Stimulated activated CD4-positive, alpha-beta T cell treated with anti-CD3 and anti-CD28 coated beads, Interleukin-4, amount 100 ng/mL, for 24 hours (primary cell): ENCODE data around the gene LUZP1.

Source experiments
- DNase-seq: peaks from one replicate; pipeline ENCODE4 v3.0.0-alpha.2; 2020

LUZP1 gene

DNA sequence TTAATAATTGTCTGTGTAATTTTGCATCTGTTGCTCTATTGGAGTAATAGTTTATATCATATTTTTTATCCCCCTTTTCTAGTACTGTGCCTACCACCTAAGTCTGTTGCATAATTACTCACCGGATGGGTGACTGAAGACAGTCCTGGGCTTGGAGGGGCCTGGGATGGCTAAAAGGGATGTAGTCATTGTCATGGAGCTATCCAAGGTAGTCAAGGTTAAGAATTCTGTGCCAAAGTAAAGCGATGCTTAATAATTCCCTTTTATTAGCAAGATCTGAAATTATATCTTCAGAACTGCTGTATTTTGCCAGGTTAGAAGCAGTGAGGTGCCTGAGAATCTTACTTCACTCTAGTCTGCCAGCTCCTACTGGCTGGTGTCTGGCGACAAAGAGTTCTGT lies 87.8 kb downstream of the LUZP1 start:
- no peak for DNase-seq

DNA sequence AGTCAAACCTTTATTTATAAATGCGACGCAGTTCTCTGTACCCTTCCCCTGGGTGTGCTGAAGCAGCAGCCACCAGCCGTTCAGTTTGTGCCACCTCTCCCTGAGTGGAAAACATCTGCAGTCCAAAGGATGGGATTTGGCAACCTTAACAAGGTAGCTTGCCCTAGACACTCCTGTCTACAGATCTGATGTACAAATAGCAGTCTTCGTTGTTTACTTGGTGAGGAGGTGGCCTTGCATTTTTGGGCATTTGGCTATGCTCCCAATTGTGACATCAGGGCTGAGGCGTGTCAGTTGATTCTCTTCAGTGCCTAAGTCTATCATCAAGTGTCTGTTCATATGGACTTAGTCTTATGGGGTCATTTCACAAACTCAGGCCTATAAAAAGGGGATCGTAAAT lies 89.6 kb downstream of the LUZP1 start:
- no peak for DNase-seq

DNA sequence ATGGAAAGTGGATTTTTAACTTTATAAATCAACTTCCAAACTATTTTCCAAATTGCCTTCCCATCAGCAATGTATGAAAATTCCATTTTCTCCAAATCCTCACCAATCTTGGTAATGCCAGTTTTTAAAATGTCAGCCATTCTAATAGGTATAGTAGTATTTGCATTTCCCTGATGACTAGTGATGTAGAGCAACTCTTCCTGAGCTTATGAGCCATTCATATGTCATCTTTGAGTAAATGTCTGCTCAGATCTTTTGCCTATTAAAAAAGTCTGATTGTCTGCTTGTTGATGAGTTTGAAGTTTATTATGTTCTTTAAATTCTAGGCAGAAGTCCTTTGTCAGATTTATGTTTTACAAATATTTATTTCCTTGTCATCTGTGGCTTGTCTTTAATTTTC lies 94.6 kb downstream of the LUZP1 start:
- DNase-seq = no peak

DNA sequence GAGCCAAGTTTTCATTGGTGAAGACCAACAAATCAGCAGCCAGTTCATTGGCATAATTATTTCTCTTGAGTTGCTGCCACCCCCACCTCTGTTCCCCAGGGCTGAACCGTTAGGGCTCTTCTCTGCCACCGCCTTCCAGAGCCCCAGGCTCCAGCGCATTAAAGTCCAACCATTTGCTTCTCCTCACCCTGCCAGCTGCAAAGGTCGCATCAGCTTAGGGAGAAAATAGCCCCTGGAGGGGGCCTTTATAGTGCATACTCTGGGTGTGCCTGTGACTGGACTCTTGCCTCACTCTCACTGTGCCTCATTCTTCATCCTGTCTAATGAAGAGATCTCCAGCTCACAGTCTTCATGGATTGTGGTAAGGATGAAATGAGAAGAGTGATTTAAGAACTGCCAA lies 99.0 kb downstream of the LUZP1 start:
- DNase-seq = no peak

DNA sequence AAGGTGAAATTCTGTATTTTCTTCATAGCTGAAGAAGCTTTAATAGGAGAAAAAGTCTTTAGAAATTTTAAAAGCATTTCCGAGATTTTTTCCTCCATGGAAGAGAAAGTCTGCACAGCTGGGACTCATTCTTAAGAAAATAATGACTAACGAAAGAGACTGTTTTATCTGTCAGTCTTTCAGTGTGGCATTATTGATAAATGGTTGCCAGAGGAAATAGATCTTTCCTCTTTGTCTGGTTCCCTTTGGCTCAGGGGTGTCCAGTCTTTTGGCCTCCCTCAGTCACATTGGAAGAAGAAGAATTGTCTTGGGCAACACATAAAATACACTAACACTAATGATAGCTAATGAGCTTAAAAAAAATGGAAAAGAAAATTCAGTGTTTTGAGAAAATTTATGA lies 99.5 kb downstream of the LUZP1 start:
- no peak for DNase-seq

DNA sequence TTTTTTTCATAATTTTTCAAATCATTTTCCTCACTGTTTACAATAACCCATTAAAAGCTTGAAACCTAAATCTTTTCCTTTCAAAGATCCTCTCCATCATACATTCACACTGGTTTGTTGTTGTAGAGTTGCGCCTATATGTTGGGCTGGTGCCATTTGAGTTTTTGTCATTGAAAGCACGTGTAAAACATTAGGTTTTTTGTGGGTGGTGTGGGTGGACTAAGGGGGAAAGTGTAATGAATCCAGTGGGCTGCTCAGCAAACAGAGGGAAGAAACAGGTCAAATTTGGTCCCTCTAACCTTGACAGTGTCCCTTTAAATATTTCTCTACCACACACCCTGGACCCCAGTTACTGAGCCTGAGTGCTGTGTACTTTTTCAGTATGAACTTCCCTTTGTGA lies 102.6 kb downstream of the LUZP1 start:
- DNase-seq = no peak

DNA sequence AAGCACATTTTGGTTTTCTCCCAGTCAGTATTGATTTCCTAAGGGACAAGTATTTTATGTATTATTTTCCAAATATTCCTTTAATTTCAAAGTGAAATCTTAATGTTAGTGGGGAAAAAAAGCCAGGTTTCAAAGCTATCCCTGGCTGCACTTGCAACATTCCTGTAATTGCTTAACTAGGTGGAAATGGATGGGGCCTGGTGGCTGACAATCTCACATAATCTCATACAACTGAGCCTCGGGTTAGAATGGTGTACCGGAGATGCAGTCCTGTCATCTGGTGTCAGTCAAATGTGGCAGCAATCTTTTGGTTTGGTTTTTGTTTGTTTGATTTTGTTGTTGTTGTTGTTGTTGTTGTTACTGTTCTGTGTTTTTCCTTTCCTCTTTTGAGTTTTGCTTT lies 103.3 kb downstream of the LUZP1 start:
- DNase-seq = no peak

DNA sequence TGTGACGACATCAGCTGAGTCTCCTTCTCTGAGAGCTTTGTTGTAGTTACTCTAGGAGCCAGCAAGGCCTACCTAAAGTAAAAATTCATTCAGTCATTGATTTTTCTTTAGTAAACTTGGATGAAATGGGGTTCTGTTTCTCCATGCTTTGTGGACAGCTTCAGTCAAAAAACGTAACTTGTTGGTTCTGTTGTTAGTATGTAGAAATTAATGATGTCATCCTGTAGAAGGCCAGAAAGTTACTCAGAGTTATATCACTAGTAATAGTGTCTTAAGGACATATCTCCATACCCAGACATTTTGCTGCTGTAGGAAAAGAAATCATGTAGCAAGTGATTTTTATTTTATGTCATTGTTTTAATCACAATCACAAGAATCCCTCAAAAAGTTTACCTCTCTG lies 106.4 kb downstream of the LUZP1 start:
- no peak for DNase-seq

DNA sequence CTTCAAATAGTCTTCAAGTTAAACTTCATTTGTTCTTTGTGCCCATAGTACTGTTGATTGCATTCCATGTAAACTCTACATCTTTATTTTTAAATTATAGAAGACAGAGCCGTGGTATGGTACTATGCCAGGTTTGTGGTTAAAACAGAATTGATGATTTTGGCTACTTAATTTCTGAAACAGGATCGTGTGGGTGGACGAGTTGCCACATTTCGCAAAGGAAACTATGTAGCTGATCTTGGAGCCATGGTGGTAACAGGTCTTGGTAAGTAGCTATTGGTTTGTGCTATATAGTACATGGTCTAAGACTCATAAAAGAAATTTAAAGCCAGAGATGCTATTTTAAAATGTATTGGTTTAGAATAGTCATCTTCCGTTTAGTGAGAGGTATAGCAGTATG lies 111.4 kb downstream of the LUZP1 start:
- DNase-seq = no peak

DNA sequence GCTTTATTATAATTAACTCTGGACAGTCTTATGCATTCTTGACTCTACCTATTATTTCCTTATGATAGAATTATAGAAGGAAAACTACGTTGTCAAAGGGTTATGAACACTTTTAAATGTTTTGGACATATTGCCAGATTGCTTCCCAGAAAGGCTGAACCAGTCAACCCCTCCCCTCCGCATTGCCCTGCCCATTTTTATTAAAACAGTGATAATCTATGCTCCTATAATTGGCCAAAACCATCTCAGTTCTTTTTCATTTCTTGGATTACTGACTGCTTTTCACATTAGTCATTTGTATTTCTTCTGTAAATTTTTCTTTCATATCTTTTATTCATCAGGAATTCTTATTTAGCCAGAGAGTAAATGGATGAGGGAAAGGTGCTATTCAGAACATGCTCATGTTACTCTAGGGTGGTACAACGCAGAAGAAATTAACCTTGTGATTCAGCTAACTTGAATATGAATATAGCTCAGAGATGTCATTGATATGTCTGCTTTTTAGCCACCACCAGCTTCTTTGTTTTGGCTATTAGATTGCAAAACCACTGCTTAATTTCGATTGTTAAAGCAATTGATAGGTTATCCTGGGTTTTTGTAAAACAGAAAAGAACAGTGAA lies 117.3 kb downstream of the LUZP1 start:
- no peak for DNase-seq

DNA sequence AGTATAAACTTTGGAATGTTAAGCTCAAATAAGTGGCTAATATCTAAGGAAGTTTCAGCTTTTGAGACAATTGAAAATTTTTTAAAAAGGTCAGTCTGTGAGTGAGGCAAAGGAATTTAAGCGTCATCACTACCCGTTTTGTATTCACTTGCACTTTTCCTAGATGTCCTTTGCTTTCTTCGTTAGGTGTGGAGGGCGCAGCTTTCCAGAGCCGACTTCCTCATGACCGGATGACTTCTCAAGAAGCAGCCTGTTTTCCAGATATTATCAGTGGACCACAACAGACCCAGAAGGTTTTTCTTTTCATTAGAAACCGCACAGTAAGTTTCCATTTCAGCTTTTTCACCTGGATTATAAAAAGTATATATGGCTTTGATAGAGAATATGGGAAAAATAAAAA lies 118.5 kb downstream of the LUZP1 start:
- no peak for DNase-seq

DNA sequence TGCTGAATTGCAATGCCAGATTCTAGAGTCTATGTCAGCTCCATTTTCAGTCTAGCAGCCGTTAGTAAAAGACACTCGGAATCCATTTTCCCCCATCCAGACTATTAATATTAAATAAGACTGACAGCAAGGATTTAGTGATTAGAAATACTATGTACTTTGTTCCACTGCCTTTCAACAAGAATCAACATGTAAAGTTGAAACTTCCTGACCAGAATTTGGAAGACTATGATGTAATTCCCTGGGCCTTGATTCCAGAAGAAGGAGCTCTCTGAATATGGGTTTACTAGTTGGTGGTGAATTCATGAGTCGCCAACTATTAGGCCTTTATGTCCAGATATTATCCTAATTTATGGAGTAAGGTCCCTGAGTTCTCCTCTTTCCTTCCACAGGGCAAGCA lies 124.6 kb downstream of the LUZP1 start:
- DNase-seq = no peak

DNA sequence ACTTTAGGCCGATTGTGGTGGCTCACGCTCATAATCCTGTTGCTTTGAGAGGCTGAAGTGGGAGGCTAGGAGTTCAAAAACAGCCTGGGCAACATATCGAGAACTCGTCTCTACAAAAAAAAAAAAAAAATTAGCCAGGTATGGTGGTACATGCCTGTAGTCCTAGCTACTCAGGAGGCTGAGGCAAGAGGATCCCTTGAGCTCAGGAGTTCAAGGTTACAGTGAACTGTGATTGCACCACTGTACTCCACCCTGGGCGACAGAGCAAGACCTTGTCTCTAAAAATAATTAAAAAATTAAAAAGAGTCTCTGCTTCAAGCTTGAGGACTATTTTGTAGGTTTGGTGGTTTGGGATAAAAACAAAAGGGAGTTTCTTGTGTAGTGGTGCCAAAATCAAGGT lies 128.1 kb downstream of the LUZP1 start:
- no peak for DNase-seq

DNA sequence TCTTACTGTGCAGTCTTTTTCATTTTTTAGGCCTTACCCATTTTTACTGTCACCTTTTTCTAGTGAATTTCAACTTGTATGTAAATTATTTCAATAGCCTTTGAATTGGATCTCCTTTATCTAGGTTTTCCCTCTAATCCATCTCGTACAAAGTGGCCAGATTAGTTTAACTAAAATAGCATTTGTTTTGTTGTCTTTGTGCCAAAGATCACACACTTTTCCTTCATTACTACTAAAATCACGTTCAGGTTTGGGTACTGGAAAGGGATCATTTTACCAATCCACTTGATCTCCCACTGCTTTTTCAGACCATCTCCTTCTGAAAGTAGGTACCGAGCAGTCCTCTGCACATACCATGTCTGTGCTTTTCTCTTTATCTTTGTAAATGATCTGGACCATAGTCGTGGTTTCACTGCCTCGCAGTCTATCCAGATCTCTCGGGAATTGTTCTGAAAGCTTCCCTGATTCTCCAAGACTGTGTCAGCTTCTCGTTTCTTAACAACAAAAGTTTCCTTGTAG lies 129.3 kb downstream of the LUZP1 start:
- no peak for DNase-seq

DNA sequence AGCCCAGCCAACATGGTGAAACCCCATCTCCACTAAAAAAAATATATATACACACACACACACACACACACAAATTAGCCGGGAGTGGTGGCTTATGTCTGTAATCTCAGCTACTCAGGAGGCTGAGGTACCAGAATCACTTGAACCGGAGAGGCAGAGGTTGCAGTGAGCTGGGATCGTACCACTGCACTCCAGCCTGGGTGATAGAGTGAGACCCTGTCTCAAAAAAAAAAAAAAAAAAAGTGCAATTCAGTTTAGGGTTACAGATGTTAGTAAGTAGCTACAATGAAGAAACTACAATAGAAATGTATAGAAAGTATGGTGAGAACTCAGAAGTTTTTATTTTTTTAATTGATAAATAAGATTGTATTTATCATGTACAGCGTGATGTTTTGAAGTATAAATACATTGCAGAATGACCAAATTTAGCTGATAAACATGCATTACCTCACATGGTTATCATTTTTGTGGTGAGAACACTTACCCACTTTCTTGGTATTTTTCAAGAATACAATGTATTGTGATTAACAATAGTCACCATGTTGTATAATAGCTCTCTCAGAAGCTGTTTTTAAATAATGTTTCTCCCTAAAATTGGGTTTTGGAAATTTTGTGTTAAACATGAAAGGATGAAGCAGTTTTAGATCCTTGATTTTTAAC lies 131.4 kb downstream of the LUZP1 start:
- no peak for DNase-seq

DNA sequence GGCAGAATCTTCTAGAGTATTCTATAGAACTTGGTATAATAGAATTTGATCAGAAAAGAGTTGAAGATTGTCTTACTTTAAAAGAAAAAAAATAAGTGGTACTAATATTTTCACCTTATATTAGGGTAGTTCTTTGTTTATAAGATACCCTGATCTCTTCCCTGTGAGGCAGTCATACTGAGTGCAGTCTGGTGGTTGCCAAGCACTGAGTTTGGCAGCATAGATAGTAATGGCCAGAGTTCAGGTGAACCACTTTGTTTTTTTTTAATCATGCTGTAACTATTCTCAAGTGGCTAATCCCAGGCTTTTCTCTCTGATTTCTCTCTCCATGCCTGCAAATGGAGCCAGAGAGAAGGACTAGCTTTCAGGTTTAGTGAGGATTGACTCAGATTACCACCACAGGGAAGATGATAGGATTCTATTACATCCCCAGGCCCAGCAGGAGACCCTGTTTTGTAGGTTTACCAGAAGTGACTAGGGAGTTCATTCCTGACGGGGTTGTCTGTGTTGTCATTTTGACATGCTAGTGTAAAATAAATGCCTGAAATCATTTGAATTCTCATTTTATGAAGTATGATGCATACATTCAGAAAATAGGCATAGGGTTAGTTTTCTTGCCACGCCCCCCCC lies 132.7 kb downstream of the LUZP1 start:
- no peak for DNase-seq
